GM12878 (cell line): ENCODE measurements around the gene CCDC127. TPM values are rescaled to one million over a fixed set of nuclear protein-coding genes. Genes with fewer than 3 reads are reported as not detected.

ENCODE experiments used
- ATAC-seq: fragments of 200-7000 bp; cut with Tn5 transposase; 3 replicates; pipeline ENCODE4 v1.9.1; 2020; ENCODE audit warnings: mild to moderate bottlenecking, moderate library complexity
- BruUV-seq: library from RNA; stranded (reverse); fragments of 400-500 nt; replicated peaks from 2 replicates; lab custom pipeline; 2021; lab: Mats Ljungman, UMichigan
- CTCF ChIA-PET: fragments of 300-600 bp; sonication (Branson Sonifier 250); formaldehyde crosslinking; extraction: SDS; loops from one replicate; lab custom pipeline; 2021; ENCODE audit warnings: inconsistent platforms; lab: Yijun Ruan, JAX
- POLR2A ChIA-PET: fragments of 350-600 bp; formaldehyde crosslinking; extraction: SDS; loops from one replicate; lab custom pipeline; 2021; ENCODE audit warnings: inconsistent platforms; lab: Charles Lee
- RAD21 ChIA-PET: fragments of 300-600 bp; sonication (Branson Sonifier 250); formaldehyde crosslinking; loops from one replicate; lab custom pipeline; 2023; ENCODE audit warnings: antibody characterized with exemption; ENCODE audit not compliant: unreplicated experiment; lab: Charles Lee
- SMC1A ChIA-PET: fragments of 300-600 bp; sonication (Branson Sonifier 250); formaldehyde crosslinking; loops from one replicate; lab custom pipeline; 2023; ENCODE audit not compliant: unreplicated experiment, uncharacterized antibody; lab: Charles Lee
- DNase-seq: peaks from one replicate; pipeline ENCODE4 v3.0.0-alpha.2; 2011; ENCODE audit warnings: low read depth, low spot score
- FAIRE-seq: peaks from 3 replicates; lab custom pipeline; 2011; peaks lifted over from hg19 to GRCh38; lab: Jason Lieb, UNC
- H2AFZ ChIP-seq: 2 replicates; pipeline ENCODE4 v1.6.0; 2011; ENCODE audit warnings: low read depth, low read length, control low read depth; ENCODE audit not compliant: control insufficient read depth
- H3K27ac ChIP-seq: 2 replicates; pipeline ENCODE4 v1.5.1; 2011; ENCODE audit warnings: control low read depth; ENCODE audit not compliant: control insufficient read depth, insufficient read depth
- H3K27me3 ChIP-seq, 2 experiments: replicated peaks in 1 of 2; 2 replicates each; pipeline versions ENCODE4 v1.6.0 to v1.6.1; 2011; ENCODE audit warnings: low read length in 1 of 2; ENCODE audit not compliant: control insufficient read depth in 2 of 2, insufficient read depth in 2 of 2
- H3K36me3 ChIP-seq, 2 experiments: 2 replicates each; pipeline ENCODE4 v1.5.1; 2011; ENCODE audit warnings: low read length in 1 of 2; ENCODE audit not compliant: control insufficient read depth in 2 of 2, insufficient read depth in 2 of 2
- H3K4me1 ChIP-seq: 2 replicates; pipeline ENCODE4 v1.6.1; 2011; ENCODE audit warnings: mild to moderate bottlenecking, low read length, moderate library complexity, mixed read lengths; ENCODE audit not compliant: control insufficient read depth, insufficient read depth
- H3K4me2 ChIP-seq: 2 replicates; pipeline ENCODE4 v1.6.0; 2011; ENCODE audit warnings: control low read depth; ENCODE audit not compliant: control insufficient read depth, insufficient read depth
- H3K4me3 ChIP-seq: fragments of 200-600 bp; sonication (generic); 2 replicates; pipeline ENCODE4 v1.5.1; 2016
- H3K79me2 ChIP-seq: 2 replicates; pipeline ENCODE4 v1.6.0; 2011; ENCODE audit warnings: low read length; ENCODE audit not compliant: control insufficient read depth, insufficient read depth
- H3K9ac ChIP-seq: 2 replicates; pipeline ENCODE4 v1.8.0; 2011; ENCODE audit warnings: low read length, control low read depth, mixed read lengths; ENCODE audit not compliant: control insufficient read depth, insufficient read depth
- H3K9me3 ChIP-seq: replicated peaks from 3 replicates; pipeline ENCODE4 v1.5.1; 2011; ENCODE audit warnings: mild to moderate bottlenecking, low read length; ENCODE audit not compliant: control insufficient read depth, insufficient read depth
- H4K20me1 ChIP-seq: 2 replicates; pipeline ENCODE4 v1.6.0; 2011; ENCODE audit not compliant: control insufficient read depth, insufficient read depth
- BACH1 ChIP-seq: fragments of 450-650 bp; IDR thresholded peaks from 2 replicates; pipeline ENCODE4 v1.6.1; 2017; ENCODE audit warnings: mild to moderate bottlenecking, borderline replicate concordance
- JUND ChIP-seq: IDR thresholded peaks from 2 replicates; pipeline ENCODE4 v1.6.1; 2012; ENCODE audit warnings: low read depth, mild to moderate bottlenecking, low read length, improper control_type of control experiment, moderate library complexity
- PRDM15 ChIP-seq: fragments of 450-650 bp; formaldehyde crosslinking; IDR thresholded peaks from 2 replicates; pipeline ENCODE4 v1.4.0; 2020; ENCODE audit warnings: mild to moderate bottlenecking, moderate library complexity
- RFX5 ChIP-seq: IDR thresholded peaks from 2 replicates; pipeline ENCODE4 v1.6.1; 2011; ENCODE audit warnings: low read depth, low read length, improper control_type of control experiment
- SRF ChIP-seq, 2 experiments: IDR thresholded peaks; 2 replicates each; pipeline ENCODE4 v1.6.1; 2011; ENCODE audit warnings: low read depth in 2 of 2, low read length in 2 of 2, mild to moderate bottlenecking in 1 of 2, moderate library complexity in 1 of 2
- USF1 ChIP-seq: IDR thresholded peaks from 2 replicates; pipeline ENCODE4 v1.6.1; 2011; ENCODE audit warnings: borderline replicate concordance, low read depth, mild to moderate bottlenecking, moderate library complexity, mixed read lengths, low read length; ENCODE audit not compliant: insufficient read depth; ENCODE audit errors: extremely low read length
- ZNF207 ChIP-seq: fragments of 450-650 bp; IDR thresholded peaks from 2 replicates; pipeline ENCODE4 v1.6.1; 2014; ENCODE audit warnings: antibody characterized with exemption, mild to moderate bottlenecking, borderline replicate concordance
- WGBS: methylation state at CpG from one replicate; pipeline ENCODE4 v1.1.6; 2016; ENCODE audit warnings: low lambda C conversion rate; ENCODE audit not compliant: insufficient replicate concordance, insufficient coverage; ENCODE audit errors: missing lambda C conversion rate; 5-methylcytosine and 5-hydroxymethylcytosine counted together
- in situ Hi-C: fragments of 300-500 bp; cut with MboI; formaldehyde crosslinking; loops from 9 replicates; pipeline ENCODE4 v1.14.3; 2018; ENCODE audit warnings: mixed read lengths
- intact Hi-C: fragments of 100-400 bp; cut with micrococcal nuclease; formaldehyde crosslinking; loops from one replicate; pipeline ENCODE4 v1.14.2; 2022; ENCODE audit not compliant: unreplicated experiment
- polyA plus RNA-seq, 11 experiments: library from polyadenylated mRNA; depleted of rRNA in 4 of 11; unstranded in 6 of 11; stranded (reverse) in 5 of 11; fragments of >200 nt; fragmentation: Nextera tagmentation in 4 of 11; fragmentation: Illumina TruSeq in 1 of 11; extraction: Ambion mirVana in 4 of 11; extraction: Trizol in 1 of 11; gene quantifications; 1 replicate in 1 of 11; 2 replicates in 10 of 11; pipeline versions ENCODE4 v1.2.1 to v1.2.3, GENCODE V29; 2011 to 2016; ENCODE audit warnings: inconsistent platforms in 2 of 11, missing spikeins in 2 of 11, low read depth in 1 of 11
- total RNA-seq, 4 experiments: library from RNA; depleted of rRNA in 3 of 4; stranded (reverse); fragments of >200 nt in 3 of 4; fragmentation: Illumina TruSeq in 1 of 4; extraction: Trizol in 1 of 4; gene quantifications; 2 replicates each; pipeline versions ENCODE4 v1.2.1 to v1.2.3, GENCODE V29; 2013 to 2021

CCDC127 gene
- total and polyA plus RNA-seq, 10 of the 15 experiments (the other 5 are each of a cell fraction or from before 2014, with no cell fraction given): 1.9 to 6.9 (median 2.9) TPM

GRCh38 chr5:186091-187041 is 31.6 kb downstream of the CCDC127 start:
- DNase-seq: no peak
- intact Hi-C loops: no loop called here
- FAIRE-seq: no peak
- Histone ChIP-seq H3K27ac (no peak overlapping the region), H2AFZ (no peak overlapping the region), H3K79me2 (no peaks in the 10 kb centered on the region), H4K20me1 (no peaks in the 10 kb centered on the region; the same call in 1 of the 2 replicates), H3K4me3 (no peak overlapping the region), H3K36me3 (no peaks in the 10 kb centered on the region), H3K9me3 (no peaks in the 10 kb centered on the region), H3K4me2 (no peak overlapping the region)
- in situ Hi-C loops: no loop called here
- POLR2A ChIA-PET: no interaction called here
- RAD21 ChIA-PET: no interaction called here
- WGBS: 40% methylated on average over 22 of the region's 28 CpGs
- SMC1A ChIA-PET: interaction anchor here (1.1 kb wide), 1 partner anchor 33 kb away, joined by 3 read pairs; no protein-coding TSS in a partner anchor
- no TSS peak for BruUV-seq
- ATAC-seq: no peak
- CTCF ChIA-PET: interaction anchor here (0.7 kb wide), 1 partner anchor 142 kb away, joined by 4 read pairs; no protein-coding TSS in a partner anchor
- no peak for TF ChIP-seq SRF (IDR thresholded peaks at IDR 0.05; ENCODE audit: low read depth in 2 of 2, low read length in 2 of 2)
- TF ChIP-seq BACH1: no peak
- no peak for TF ChIP-seq JUND
- TF ChIP-seq RFX5: no peak
- TF ChIP-seq USF1: no peak
- TF ChIP-seq PRDM15 (CRISPR knock-in tag): no peak
- no peak for TF ChIP-seq ZNF207
- TF ChIP-seq, all 136 proteins: peak for 0
- H3K27me3 ChIP-seq: no peaks in the 10 kb centered on the region; a peak in 3 of 4 replicates
- peaks cover 23% of the 10 kb centered on the region for H3K4me1 ChIP-seq
- H3K9ac ChIP-seq: no peak overlapping the region
